ENCODE data around the gene CYP24A1.

The CYP24A1 gene

DNA sequence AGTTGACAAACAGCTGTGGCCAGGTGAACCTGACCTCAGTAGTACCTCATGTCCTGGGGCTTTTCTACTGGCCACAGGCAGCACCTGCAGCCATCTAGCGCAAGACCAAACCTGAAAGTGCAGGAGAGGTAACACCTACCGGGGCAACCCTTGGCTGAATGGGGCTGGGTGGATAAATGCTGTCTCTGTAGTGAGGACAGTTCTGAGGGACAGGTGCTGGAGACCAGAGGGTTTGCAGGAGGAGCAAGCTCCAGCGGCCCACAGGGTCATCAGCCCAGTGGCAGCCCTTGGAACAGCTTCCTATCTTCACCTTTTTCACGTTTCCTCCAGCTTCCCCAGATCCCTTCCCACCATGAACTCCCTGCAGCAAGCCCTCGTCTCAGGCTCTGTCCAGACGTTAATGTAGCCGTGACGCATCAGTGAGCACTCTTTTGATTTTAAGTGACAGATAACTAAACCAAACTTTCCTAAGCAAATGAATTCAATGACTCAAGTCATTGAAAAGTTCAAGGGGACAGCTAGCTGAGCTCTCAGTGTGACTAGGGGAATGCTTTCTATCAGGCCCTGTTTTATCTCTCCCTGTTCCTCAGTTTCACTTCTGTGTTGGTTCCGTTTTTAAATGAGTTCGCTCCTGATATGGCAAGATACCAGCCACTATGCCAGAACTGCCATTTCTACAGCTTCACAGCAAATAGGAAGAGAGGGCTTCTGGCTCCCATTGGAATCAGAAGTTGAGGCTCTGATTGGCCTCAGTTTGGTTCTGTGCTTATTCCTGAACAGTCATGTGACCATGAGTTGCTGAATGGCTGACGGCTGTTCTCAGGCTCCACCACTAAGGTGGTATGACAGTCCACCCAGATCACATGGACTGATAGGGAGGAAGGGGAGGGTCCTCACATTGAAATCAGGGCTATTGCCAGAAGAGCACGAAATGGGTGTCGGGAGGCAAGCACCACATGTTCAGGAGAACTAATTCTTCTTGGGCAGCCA, 22.0 kb upstream of the CYP24A1 start:
- no peak for TF ChIP-seq CTCF (conservative IDR thresholded peaks at IDR 0.05; ENCODE audit: low read length)
- no peak overlapping the region for H3K4me3 ChIP-seq (ENCODE audit: low read length)
- no peak for DNase-seq (ENCODE audit: low read depth)

GRCh38 chr20:54194724-54195438, 21.1 kb upstream of the CYP24A1 start:
- peak; percentile 36 for TF ChIP-seq CTCF (conservative IDR thresholded peaks at IDR 0.05; ENCODE audit: low read length)
- no peak overlapping the region for H3K4me3 ChIP-seq (ENCODE audit: low read length)

GRCh38 chr20:54193817-54194216, 20.0 kb upstream of the CYP24A1 start:
- H3K4me3 ChIP-seq (ENCODE audit: low read length), result no peak overlapping the region
- TF ChIP-seq CTCF (conservative IDR thresholded peaks at IDR 0.05; ENCODE audit: low read length), result no peak

More at GRCh38 chr20:54194724-54195438, 21.1 kb upstream of the CYP24A1 start:
- peak; percentile 66 for DNase-seq (ENCODE audit: low read depth)

DNA sequence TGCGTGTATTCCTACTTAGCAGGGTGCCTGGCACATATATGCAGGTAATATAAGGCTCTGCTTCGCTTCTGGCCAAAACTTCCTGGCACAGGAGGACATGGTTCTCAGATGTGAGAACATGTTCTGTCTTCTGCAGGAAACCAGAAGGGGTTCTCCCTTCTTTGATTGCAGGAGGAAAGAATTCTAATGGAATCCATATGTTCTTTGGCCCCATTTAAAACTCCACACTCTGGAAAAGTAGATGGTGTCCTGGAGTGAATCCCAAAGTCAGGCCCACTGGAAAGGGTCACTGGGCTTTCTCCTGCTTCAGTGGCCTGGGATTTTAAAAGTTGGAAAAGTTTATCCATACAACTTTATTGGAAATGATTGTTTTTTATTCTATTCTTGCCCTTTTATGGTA, 16.4 kb upstream of the CYP24A1 start:
- H3K4me3 ChIP-seq (ENCODE audit: low read length), result no peak overlapping the region
- no peak for TF ChIP-seq CTCF (conservative IDR thresholded peaks at IDR 0.05; ENCODE audit: low read length)
- DNase-seq (ENCODE audit: low read depth), result peak; percentile 39

More at GRCh38 chr20:54193817-54194216, 20.0 kb upstream of the CYP24A1 start:
- no peak for DNase-seq (ENCODE audit: low read depth)

GRCh38 chr20:54189630-54190029, 15.8 kb upstream of the CYP24A1 start:
- no peak for DNase-seq (ENCODE audit: low read depth)
- no peak overlapping the region for H3K4me3 ChIP-seq (ENCODE audit: low read length)
- TF ChIP-seq CTCF (conservative IDR thresholded peaks at IDR 0.05; ENCODE audit: low read length), result no peak

- TF ChIP-seq CTCF (conservative IDR thresholded peaks at IDR 0.05; ENCODE audit: low read length), result no peak
- no peak overlapping the region for H3K4me3 ChIP-seq (ENCODE audit: low read length)
- peak; percentile 65 for DNase-seq (ENCODE audit: low read depth)
These were observed 14.5 kb upstream of the CYP24A1 start for GRCh38 chr20:54188132-54188849.
